B cell (primary cell): ENCODE results near the gene ROR2. TPM values are rescaled to one million over a fixed set of nuclear protein-coding genes. Genes with fewer than 3 reads are reported as not detected.

Experiments
- ATAC-seq: fragments of 200-7000 bp; cut with Tn5 transposase; one replicate; pipeline ENCODE4 v1.10.0; 2021; ENCODE audit warnings: low read depth, mild to moderate bottlenecking, moderate number of reproducible peaks, moderate library complexity
- CTCF ChIA-PET: fragments of 350-600 bp; sonication (Branson Sonifier 250); formaldehyde crosslinking; loops from one replicate; lab custom pipeline; 2021; ENCODE audit warnings: antibody characterized with exemption, inconsistent platforms; lab: Charles Lee
- POLR2A ChIA-PET: fragments of 350-600 bp; sonication (Branson Sonifier 250); formaldehyde crosslinking; loops from one replicate; lab custom pipeline; 2021; ENCODE audit warnings: antibody characterized with exemption; lab: Charles Lee
- DNase-seq: peaks from one replicate; pipeline ENCODE4 v3.0.0; 2013
- H2AFZ ChIP-seq: 2 replicates; pipeline ENCODE4 v1.6.1; 2012; ENCODE audit warnings: mild to moderate bottlenecking, low read depth, low read length; ENCODE audit not compliant: insufficient read depth, poor library complexity, severe bottlenecking
- H3K27ac ChIP-seq, 2 donors: 1 replicate in 1 of 2; 2 replicates in 1 of 2; pipeline ENCODE4 v1.5.1; 2012 to 2013; ENCODE audit warnings: low read length in 2 of 2, mild to moderate bottlenecking in 2 of 2, moderate library complexity in 1 of 2
- H3K27me3 ChIP-seq, 4 experiments: fragments of 200-600 bp in 1 of 4; sonication (generic) in 1 of 4; replicated peaks in 1 of 4; 1 replicate in 2 of 4; 2 replicates in 2 of 4; pipeline versions ENCODE4 v1.6.1 to v1.7.0; 2013 to 2016; ENCODE audit warnings: low read length in 3 of 4, mild to moderate bottlenecking in 2 of 4, mixed read lengths in 1 of 4, moderate library complexity in 1 of 4; ENCODE audit not compliant: insufficient read depth in 4 of 4, control insufficient read depth in 3 of 4; ENCODE audit errors: control extremely low read depth in 1 of 4
- H3K36me3 ChIP-seq, 2 experiments: replicated peaks in 1 of 2; 1 replicate in 1 of 2; 2 replicates in 1 of 2; pipeline versions ENCODE4 v1.6.1 to v1.7.1; 2013; ENCODE audit warnings: low read length in 1 of 2; ENCODE audit not compliant: insufficient read depth in 2 of 2, control insufficient read depth in 1 of 2; ENCODE audit errors: control extremely low read depth in 1 of 2, extremely low read depth in 1 of 2
- H3K4me1 ChIP-seq, 2 donors: fragments of 200-600 bp in 1 of 2; sonication (generic) in 1 of 2; 1 replicate in 1 of 2; 2 replicates in 1 of 2; pipeline versions ENCODE4 v1.5.1 to v1.6.1; 2013 to 2017; ENCODE audit warnings: low read length in 2 of 2; ENCODE audit not compliant: control insufficient read depth in 2 of 2, insufficient read depth in 2 of 2
- H3K4me2 ChIP-seq: replicated peaks from 2 replicates; pipeline ENCODE3; 2012; ENCODE audit warnings: mild to moderate bottlenecking, low read depth, low read length; ENCODE audit not compliant: poor library complexity, severe bottlenecking
- H3K4me3 ChIP-seq, 5 experiments: fragments of 200-600 bp in 1 of 5; sonication (generic) in 1 of 5; 1 replicate in 3 of 5; 2 replicates in 2 of 5; pipeline versions ENCODE4 v1.5.1 to v1.7.0; 2011 to 2016; ENCODE audit warnings: low read length in 4 of 5, mild to moderate bottlenecking in 4 of 5, low read depth in 2 of 5, control low read depth in 1 of 5, moderate library complexity in 1 of 5; ENCODE audit not compliant: insufficient read depth in 1 of 5; ENCODE audit errors: control extremely low read depth in 1 of 5, extremely low read depth in 1 of 5
- H3K79me2 ChIP-seq: fragments of 200-600 bp; sonication (generic); one replicate; pipeline ENCODE4 v1.6.0; 2016; ENCODE audit warnings: low read length; ENCODE audit not compliant: control insufficient read depth, insufficient read depth
- H3K9ac ChIP-seq: fragments of 200-600 bp; sonication (generic); 2 replicates; pipeline ENCODE4 v1.6.1; 2017; ENCODE audit warnings: mild to moderate bottlenecking, low read length, moderate library complexity
- H3K9me3 ChIP-seq, 3 donors: one replicate each; pipeline versions ENCODE4 v1.6.1 to v1.7.1; 2013; ENCODE audit warnings: low read length in 2 of 3; ENCODE audit not compliant: control insufficient read depth in 2 of 3, insufficient read depth in 1 of 3; ENCODE audit errors: control extremely low read depth in 1 of 3
- H4K20me1 ChIP-seq: 2 replicates; pipeline ENCODE4 v1.6.0; 2012; ENCODE audit warnings: mild to moderate bottlenecking, low read length; ENCODE audit not compliant: insufficient read depth, control insufficient read depth, poor library complexity, severe bottlenecking
- H3K27ac Mint-ChIP-seq: one replicate; pipeline ENCODE4 v1.8.0; 2021; ENCODE audit warnings: mixed read lengths
- H3K27me3 Mint-ChIP-seq: one replicate; pipeline ENCODE4 v1.8.0; 2021; ENCODE audit warnings: mixed read lengths
- H3K4me1 Mint-ChIP-seq: one replicate; pipeline ENCODE4 v1.8.0; 2021; ENCODE audit warnings: mixed read lengths
- H3K4me3 Mint-ChIP-seq: one replicate; pipeline ENCODE4 v1.8.0; 2021; ENCODE audit warnings: mixed read lengths
- H3K9me3 Mint-ChIP-seq: one replicate; pipeline ENCODE4 v1.8.0; 2022; ENCODE audit warnings: mixed read lengths; ENCODE audit not compliant: insufficient read depth
- CTCF ChIP-seq: fragments of 200-600 bp; IDR thresholded peaks from one replicate; pipeline ENCODE4 v1.8.0; 2022; ENCODE audit warnings: antibody characterized with exemption, mild to moderate bottlenecking
- EZH2 ChIP-seq: IDR thresholded peaks from 2 replicates; pipeline ENCODE4 v1.6.1; 2012; ENCODE audit warnings: borderline replicate concordance, low read depth, mild to moderate bottlenecking, moderate library complexity, low read length; ENCODE audit not compliant: insufficient read depth, poor library complexity, severe bottlenecking
- WGBS: methylation state at CpG from one replicate; pipeline ENCODE4 v1.1.5; 2013; ENCODE audit warnings: missing lambda C conversion rate; ENCODE audit not compliant: insufficient coverage; 5-methylcytosine and 5-hydroxymethylcytosine counted together
- intact Hi-C: fragments of 100-400 bp; cut with micrococcal nuclease; formaldehyde crosslinking; loops from one replicate; pipeline ENCODE4 v1.10.0; 2022
- polyA plus RNA-seq: library from polyadenylated mRNA; depleted of rRNA; stranded (reverse); fragments of >200 nt; gene quantifications from 2 replicates; pipeline ENCODE4 v1.2.3, GENCODE V29; 2012
- total RNA-seq, 2 donors: library from RNA; stranded (reverse); fragments of 120-200 nt in 1 of 2; gene quantifications; 1 replicate in 1 of 2; 2 replicates in 1 of 2; pipeline versions ENCODE4 v1.2.3 to v1.2.4, GENCODE V29; 2013 to 2022

The ROR2 gene
- total and polyA plus RNA-seq, 2 donors (not counting 1 experiment from before 2014, with no cell fraction given): 0.21 to 0.49 TPM

DNA sequence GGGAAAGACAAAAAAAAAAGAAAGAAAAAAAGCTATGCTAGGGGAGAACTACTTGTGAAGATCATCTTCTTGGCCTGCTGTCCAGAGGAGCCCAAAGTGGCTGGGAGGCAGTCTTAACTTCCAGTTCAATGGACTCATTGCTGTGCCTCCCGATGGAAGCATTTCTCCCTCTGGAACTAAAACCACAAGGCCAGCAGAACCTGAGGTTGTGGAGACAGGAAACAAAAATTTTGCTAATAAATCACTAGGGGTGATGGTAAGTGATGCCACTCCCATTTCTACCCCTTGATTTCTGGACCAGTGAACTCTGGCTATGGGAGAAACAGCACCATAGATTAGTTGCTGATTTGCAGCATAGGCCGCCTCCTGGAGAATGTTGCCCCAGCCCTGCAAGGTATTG lies 402.9 kb downstream of the ROR2 start:
- ChIA-PET CTCF (no interaction called here), POLR2A (no interaction called here)
- peaks cover 9% of the 10 kb centered on the region for H3K27me3 Mint-ChIP-seq
- no peaks in the 10 kb centered on the region for H3K9me3 ChIP-seq
- no peak overlapping the region for H3K4me2 ChIP-seq
- H3K27ac ChIP-seq: no peak overlapping the region
- H3K4me1 ChIP-seq: no peaks in the 10 kb centered on the region
- 100% methylated on average over 1 of the region's 2 CpGs for WGBS
- DNase-seq (no peak), ATAC-seq (no peak)
- H3K27ac Mint-ChIP-seq: no peak overlapping the region
- no peaks in the 10 kb centered on the region for H4K20me1 ChIP-seq
- no peak overlapping the region for H3K4me3 ChIP-seq
- H3K36me3 ChIP-seq: no peaks in the 10 kb centered on the region
- H2AFZ ChIP-seq: no peak overlapping the region
- H3K27me3 ChIP-seq: no peaks in the 10 kb centered on the region
- no peaks in the 10 kb centered on the region for H3K79me2 ChIP-seq
- H3K4me3 Mint-ChIP-seq: no peak overlapping the region
- H3K4me1 Mint-ChIP-seq: no peaks in the 10 kb centered on the region
- TF ChIP-seq CTCF (no peak), EZH2 (no peak)
- peaks cover 2% of the 10 kb centered on the region for H3K9me3 Mint-ChIP-seq
- intact Hi-C loops: no loop called here
- no peak overlapping the region for H3K9ac ChIP-seq

GRCh38 chr9:91546574-91546973 lies 403.5 kb downstream of the ROR2 start:
- Histone ChIP-seq H3K9me3 (no peaks in the 10 kb centered on the region), H3K27ac (no peak overlapping the region), H3K4me1 (no peaks in the 10 kb centered on the region), H3K27me3 (no peaks in the 10 kb centered on the region), H3K36me3 (no peaks in the 10 kb centered on the region), H4K20me1 (no peaks in the 10 kb centered on the region), H2AFZ (no peak overlapping the region), H3K4me2 (no peak overlapping the region), H3K79me2 (no peaks in the 10 kb centered on the region), H3K4me3 (no peak overlapping the region), H3K9ac (no peak overlapping the region)
- intact Hi-C loops: no loop called here
- Mint-ChIP-seq H3K27me3 (peaks cover 9% of the 10 kb centered on the region), H3K27ac (no peak overlapping the region), H3K4me1 (no peaks in the 10 kb centered on the region), H3K9me3 (peaks cover 2% of the 10 kb centered on the region), H3K4me3 (no peak overlapping the region)
- CTCF ChIA-PET: no interaction called here
- no peak for TF ChIP-seq CTCF
- TF ChIP-seq EZH2: no peak
- no peak for DNase-seq
- ATAC-seq: no peak
- WGBS: 97% methylated on average over 3 of the region's 4 CpGs
- POLR2A ChIA-PET: no interaction called here
